ENCODE results near the gene PSMG3. TPM values are rescaled to one million over a fixed set of nuclear protein-coding genes. Genes with fewer than 3 reads are reported as not detected.

Gene PSMG3
- polyA plus RNA-seq, 2 of the 4 experiments (the other 2 are of a cell fraction), result 75.9 to 89.3 TPM

DNA sequence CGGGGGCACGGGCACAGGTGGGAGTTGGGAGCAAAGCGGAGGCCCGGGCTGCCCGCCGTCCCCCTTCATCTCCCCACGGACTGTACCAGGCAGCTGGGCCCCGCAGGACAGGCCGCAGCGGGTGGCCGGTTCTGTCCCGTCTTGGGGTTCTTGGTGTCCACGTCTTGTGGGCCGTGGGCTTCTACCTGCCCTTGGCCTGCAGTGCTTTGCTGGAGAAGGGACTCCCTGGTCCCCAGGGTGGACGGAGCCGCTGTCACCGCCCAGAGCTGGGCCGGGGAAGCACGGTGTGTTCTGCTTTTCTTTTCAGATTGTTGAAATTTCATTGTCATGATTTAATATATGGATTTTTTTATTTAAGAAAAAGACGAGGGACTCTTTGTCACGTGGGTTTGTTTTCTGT, 27.5 kb downstream of the PSMG3 start:
- ATAC-seq (no peak), FAIRE-seq (no peak), DNase-seq (ENCODE audit: low read depth in 1 of 2, low spot score in 1 of 2) (peak in 1 of 2 experiments; percentile 59)
- Histone ChIP-seq H3K4me3 (no peak overlapping the region), H3K4me1 (peaks cover 92% of the 10 kb centered on the region), H3K27ac (peak overlapping the region; percentile 97 to 98; a peak in 5 of 6 replicates), H3K9me3 (no peaks in the 10 kb centered on the region), H3K4me2 (peak overlapping the region; percentile 1; the same call in 2 of the 3 replicates)
- TF ChIP-seq, protein P1, sequence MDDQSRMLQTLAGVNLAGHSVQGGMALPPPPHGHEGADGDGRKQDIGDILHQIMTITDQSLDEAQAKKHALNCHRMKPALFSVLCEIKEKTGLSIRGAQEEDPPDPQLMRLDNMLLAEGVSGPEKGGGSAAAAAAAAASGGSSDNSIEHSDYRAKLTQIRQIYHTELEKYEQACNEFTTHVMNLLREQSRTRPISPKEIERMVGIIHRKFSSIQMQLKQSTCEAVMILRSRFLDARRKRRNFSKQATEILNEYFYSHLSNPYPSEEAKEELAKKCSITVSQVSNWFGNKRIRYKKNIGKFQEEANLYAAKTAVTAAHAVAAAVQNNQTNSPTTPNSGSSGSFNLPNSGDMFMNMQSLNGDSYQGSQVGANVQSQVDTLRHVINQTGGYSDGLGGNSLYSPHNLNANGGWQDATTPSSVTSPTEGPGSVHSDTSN (IDR thresholded peaks at IDR 0.05), result 0 out of 2 replicates have a peak, but pooled peaks have one; percentile 59
- TF ChIP-seq EHF (CRISPR knock-in tag; IDR thresholded peaks at IDR 0.05) (0 out of 2 replicates have a peak, but pooled peaks have one; percentile 38), MAFK (IDR thresholded peaks at IDR 0.05; ENCODE audit: partially characterized antibody) (no peak), TP53 (CRISPR knock-in tag; IDR thresholded peaks at IDR 0.05) (peak; percentile 39; the same call in 1 of the 2 replicates), ZC3H11A (IDR thresholded peaks at IDR 0.05) (no peak), CTCF (IDR thresholded peaks at IDR 0.05) (no peak; the same call in 2 of the 3 replicates), CBX8 (IDR thresholded peaks at IDR 0.05) (no peak), RNF2 (IDR thresholded peaks at IDR 0.05; ENCODE audit: borderline replicate concordance, low read depth) (no peak), HOXA7 (CRISPR knock-in tag; IDR thresholded peaks at IDR 0.05) (no peak), EP300 (IDR thresholded peaks at IDR 0.05) (no peak)
- TF ChIP-seq, protein P2, sequence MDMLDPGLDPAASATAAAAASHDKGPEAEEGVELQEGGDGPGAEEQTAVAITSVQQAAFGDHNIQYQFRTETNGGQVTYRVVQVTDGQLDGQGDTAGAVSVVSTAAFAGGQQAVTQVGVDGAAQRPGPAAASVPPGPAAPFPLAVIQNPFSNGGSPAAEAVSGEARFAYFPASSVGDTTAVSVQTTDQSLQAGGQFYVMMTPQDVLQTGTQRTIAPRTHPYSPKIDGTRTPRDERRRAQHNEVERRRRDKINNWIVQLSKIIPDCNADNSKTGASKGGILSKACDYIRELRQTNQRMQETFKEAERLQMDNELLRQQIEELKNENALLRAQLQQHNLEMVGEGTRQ (IDR thresholded peaks at IDR 0.05), result no peak
- TF ChIP-seq, protein P3, sequence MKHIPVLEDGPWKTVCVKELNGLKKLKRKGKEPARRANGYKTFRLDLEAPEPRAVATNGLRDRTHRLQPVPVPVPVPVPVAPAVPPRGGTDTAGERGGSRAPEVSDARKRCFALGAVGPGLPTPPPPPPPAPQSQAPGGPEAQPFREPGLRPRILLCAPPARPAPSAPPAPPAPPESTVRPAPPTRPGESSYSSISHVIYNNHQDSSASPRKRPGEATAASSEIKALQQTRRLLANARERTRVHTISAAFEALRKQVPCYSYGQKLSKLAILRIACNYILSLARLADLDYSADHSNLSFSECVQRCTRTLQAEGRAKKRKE (CRISPR knock-in tag; IDR thresholded peaks at IDR 0.05; ENCODE audit: low read depth), result peak; percentile 47; the same call in 1 of the 2 replicates
- ChIA-PET POLR2A (no interaction called here), CTCF (interaction anchor here (1.2 to 18.4 kb wide), 2 partner anchors 15 to 37 kb away, joined by 3 to 204 read pairs; partner anchors contain the start of gene TMEM184A)
- 88% methylated on average over 21 of the region's 21 CpGs for whole genome bisulfite sequencing (ENCODE audit: missing lambda C conversion rate)

GRCh38 chr7:1541431-1542162, 28.2 kb downstream of the PSMG3 start:
- WGBS (ENCODE audit: missing lambda C conversion rate), result 82% methylated on average over 28 of the region's 33 CpGs
- TF ChIP-seq, protein P4, sequence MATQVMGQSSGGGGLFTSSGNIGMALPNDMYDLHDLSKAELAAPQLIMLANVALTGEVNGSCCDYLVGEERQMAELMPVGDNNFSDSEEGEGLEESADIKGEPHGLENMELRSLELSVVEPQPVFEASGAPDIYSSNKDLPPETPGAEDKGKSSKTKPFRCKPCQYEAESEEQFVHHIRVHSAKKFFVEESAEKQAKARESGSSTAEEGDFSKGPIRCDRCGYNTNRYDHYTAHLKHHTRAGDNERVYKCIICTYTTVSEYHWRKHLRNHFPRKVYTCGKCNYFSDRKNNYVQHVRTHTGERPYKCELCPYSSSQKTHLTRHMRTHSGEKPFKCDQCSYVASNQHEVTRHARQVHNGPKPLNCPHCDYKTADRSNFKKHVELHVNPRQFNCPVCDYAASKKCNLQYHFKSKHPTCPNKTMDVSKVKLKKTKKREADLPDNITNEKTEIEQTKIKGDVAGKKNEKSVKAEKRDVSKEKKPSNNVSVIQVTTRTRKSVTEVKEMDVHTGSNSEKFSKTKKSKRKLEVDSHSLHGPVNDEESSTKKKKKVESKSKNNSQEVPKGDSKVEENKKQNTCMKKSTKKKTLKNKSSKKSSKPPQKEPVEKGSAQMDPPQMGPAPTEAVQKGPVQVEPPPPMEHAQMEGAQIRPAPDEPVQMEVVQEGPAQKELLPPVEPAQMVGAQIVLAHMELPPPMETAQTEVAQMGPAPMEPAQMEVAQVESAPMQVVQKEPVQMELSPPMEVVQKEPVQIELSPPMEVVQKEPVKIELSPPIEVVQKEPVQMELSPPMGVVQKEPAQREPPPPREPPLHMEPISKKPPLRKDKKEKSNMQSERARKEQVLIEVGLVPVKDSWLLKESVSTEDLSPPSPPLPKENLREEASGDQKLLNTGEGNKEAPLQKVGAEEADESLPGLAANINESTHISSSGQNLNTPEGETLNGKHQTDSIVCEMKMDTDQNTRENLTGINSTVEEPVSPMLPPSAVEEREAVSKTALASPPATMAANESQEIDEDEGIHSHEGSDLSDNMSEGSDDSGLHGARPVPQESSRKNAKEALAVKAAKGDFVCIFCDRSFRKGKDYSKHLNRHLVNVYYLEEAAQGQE (IDR thresholded peaks at IDR 0.05), result no peak
- peak; percentile 69; the same call in 1 of the 2 replicates for TF ChIP-seq FOSB (CRISPR knock-in tag; IDR thresholded peaks at IDR 0.05)
- peak; percentile 94; the same call in 1 of the 2 replicates for TF ChIP-seq HOXA7 (CRISPR knock-in tag; IDR thresholded peaks at IDR 0.05)
- peak; percentile 28; the same call in 1 of the 2 replicates for TF ChIP-seq EHF (CRISPR knock-in tag; IDR thresholded peaks at IDR 0.05)
- TF ChIP-seq, protein P5, sequence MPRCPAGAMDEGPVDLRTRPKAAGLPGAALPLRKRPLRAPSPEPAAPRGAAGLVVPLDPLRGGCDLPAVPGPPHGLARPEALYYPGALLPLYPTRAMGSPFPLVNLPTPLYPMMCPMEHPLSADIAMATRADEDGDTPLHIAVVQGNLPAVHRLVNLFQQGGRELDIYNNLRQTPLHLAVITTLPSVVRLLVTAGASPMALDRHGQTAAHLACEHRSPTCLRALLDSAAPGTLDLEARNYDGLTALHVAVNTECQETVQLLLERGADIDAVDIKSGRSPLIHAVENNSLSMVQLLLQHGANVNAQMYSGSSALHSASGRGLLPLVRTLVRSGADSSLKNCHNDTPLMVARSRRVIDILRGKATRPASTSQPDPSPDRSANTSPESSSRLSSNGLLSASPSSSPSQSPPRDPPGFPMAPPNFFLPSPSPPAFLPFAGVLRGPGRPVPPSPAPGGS (IDR thresholded peaks at IDR 0.05), result no peak
- TF ChIP-seq FOSL2 (IDR thresholded peaks at IDR 0.05), result no peak
- 0 out of 2 replicates have a peak, but pooled peaks have one; percentile 2 for TF ChIP-seq FOSL2 (CRISPR knock-in tag; IDR thresholded peaks at IDR 0.05)
- TF ChIP-seq RARB (CRISPR knock-in tag; IDR thresholded peaks at IDR 0.05), result peak; percentile 60; the same call in 1 of the 2 replicates
- TF ChIP-seq GATA3 (IDR thresholded peaks at IDR 0.05; ENCODE audit: borderline replicate concordance), result no peak
- TF ChIP-seq TFCP2L1 (CRISPR knock-in tag; IDR thresholded peaks at IDR 0.05), result peak; percentile 95
- POLR2A ChIA-PET, result no interaction called here
- DNase-seq (ENCODE audit: low read depth in 1 of 2, low spot score in 1 of 2) (peak in 1 of 2 experiments; percentile 71), FAIRE-seq (no peak), ATAC-seq (no peak)
- peak overlapping the region; percentile 35 for H3K4me2 ChIP-seq
- no peaks in the 10 kb centered on the region for H3K9me3 ChIP-seq
- H3K4me1 ChIP-seq, result peaks cover 88% of the 10 kb centered on the region
- peak overlapping the region; percentile 97 to 98; a peak in 5 of 6 replicates for H3K27ac ChIP-seq
- H3K4me3 ChIP-seq, result no peak overlapping the region
- CTCF ChIA-PET, result interaction anchor here (1.0 to 18.4 kb wide), 3 partner anchors 15 to 43 kb away, joined by 3 to 204 read pairs (median 3); partner anchors contain the start of gene TMEM184A
